Fibroblast of pulmonary artery (primary cell): ENCODE data around the gene CACNB2.
A peak's percentile ranks its signal among the peaks of the same experiment; 100 is the strongest.

Experiments
- DNase-seq: peaks from one replicate; pipeline ENCODE4 v3.0.0-alpha.2; 2010; ENCODE audit warnings: low read depth
- H3K4me3 ChIP-seq: replicated peaks from 2 replicates; pipeline ENCODE4 v1.5.1; 2011; ENCODE audit warnings: low read depth, mild to moderate bottlenecking, control low read depth, low read length, moderate library complexity
- TF ChIP-seq, protein P1 (sequence below): IDR thresholded peaks from 2 replicates; pipeline ENCODE4 v1.5.1; 2011; ENCODE audit warnings: mild to moderate bottlenecking, control low read depth, low read length, inconsistent platforms; ENCODE audit errors: missing control alignments

Gene CACNB2

GRCh38 chr10:18340496-18341051, 200.3 kb downstream of the CACNB2 start:
- DNase-seq, result peak; percentile 15
- TF ChIP-seq, protein P1, sequence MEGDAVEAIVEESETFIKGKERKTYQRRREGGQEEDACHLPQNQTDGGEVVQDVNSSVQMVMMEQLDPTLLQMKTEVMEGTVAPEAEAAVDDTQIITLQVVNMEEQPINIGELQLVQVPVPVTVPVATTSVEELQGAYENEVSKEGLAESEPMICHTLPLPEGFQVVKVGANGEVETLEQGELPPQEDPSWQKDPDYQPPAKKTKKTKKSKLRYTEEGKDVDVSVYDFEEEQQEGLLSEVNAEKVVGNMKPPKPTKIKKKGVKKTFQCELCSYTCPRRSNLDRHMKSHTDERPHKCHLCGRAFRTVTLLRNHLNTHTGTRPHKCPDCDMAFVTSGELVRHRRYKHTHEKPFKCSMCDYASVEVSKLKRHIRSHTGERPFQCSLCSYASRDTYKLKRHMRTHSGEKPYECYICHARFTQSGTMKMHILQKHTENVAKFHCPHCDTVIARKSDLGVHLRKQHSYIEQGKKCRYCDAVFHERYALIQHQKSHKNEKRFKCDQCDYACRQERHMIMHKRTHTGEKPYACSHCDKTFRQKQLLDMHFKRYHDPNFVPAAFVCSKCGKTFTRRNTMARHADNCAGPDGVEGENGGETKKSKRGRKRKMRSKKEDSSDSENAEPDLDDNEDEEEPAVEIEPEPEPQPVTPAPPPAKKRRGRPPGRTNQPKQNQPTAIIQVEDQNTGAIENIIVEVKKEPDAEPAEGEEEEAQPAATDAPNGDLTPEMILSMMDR, result no peak
- peak overlapping the region; percentile 36 for H3K4me3 ChIP-seq

DNA sequence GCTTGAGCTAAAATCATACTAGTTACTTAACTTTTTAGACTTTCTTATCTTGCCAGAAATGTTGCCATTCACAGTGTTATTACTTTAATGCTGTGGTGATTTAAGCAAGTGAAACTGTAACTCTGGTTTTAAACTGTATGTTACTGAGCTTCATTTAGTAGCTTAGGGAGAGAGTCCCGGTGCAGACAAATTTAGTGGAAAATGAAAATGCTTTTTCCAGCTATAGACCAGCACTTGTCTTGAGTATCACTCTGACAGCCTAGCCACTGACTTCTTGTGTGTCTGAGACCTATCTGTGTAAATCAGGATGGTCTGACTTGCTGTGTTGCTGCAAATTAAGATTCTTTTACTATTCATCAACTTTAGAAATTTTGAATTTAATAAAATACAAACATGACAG, 200.8 kb downstream of the CACNB2 start:
- peak overlapping the region; percentile 36 for H3K4me3 ChIP-seq
- TF ChIP-seq, protein P1, result no peak
- no peak for DNase-seq

DNA sequence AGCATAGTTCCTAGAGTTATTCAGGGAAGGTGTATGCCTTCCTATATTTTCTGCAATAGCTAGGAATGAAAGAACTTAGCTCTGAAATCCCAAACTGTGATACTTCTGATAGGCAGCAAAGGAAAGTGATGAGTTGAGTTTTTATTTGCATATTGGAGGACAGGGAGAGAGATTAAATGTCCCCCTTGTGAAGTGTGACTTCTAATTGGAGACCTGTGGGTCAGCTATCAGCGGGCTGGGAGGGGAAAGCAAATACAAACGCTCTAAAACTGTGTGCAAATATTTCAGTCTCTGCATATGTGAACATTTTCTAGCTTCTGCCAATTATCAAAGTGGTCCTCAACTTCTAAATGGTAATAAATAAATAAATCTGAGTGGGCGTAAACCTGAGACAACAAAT, 203.3 kb downstream of the CACNB2 start:
- DNase-seq, result no peak
- no peak overlapping the region for H3K4me3 ChIP-seq
- TF ChIP-seq, protein P1, result no peak

DNA sequence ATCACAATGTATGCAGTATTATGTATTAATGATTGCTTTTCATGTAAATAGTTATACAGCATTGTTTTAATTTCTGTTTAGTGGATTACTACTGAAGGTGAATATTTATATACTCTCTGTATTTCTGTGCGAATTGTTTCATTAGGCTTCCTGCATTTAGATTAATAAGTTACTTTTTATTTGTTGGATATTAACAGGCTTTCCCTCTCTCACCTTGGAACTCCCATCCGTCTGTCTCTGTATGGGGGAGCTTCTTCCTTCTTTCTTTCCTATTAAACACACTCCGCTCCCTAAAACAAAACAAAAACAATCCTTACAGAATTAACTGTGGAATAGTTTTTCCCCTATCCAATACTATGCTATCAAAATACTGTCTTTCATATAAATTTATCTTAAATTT, 205.1 kb downstream of the CACNB2 start:
- DNase-seq, result no peak
- H3K4me3 ChIP-seq, result no peak overlapping the region
- TF ChIP-seq, protein P1, result no peak

- no peak for DNase-seq
These were observed 210.1 kb downstream of the CACNB2 start for GRCh38 chr10:18350340-18350739.

DNA sequence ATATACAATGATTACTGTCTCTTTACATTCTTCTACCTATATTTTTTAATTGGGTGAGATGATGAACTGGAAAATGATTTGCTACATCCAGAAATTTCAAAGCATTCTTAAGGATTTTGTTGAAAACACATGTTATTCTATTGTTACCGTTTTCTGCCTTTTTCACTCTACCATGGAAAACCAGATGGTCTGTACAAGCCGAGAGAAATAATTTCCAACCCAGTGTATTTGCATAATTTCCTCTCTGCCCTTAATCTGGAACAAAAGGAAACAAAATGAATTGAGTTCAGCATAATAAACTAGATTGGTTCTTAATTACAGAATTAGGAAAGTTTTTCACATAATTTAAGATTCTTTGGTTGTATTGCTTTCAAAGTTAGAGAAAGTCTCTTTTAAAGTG, 211.2 kb downstream of the CACNB2 start:
- no peak overlapping the region for H3K4me3 ChIP-seq
- DNase-seq, result no peak
- TF ChIP-seq, protein P1, result no peak

More at GRCh38 chr10:18350340-18350739, 210.1 kb downstream of the CACNB2 start:
- TF ChIP-seq, protein P1, result no peak
- no peak overlapping the region for H3K4me3 ChIP-seq

- no peak for DNase-seq
- H3K4me3 ChIP-seq, result no peak overlapping the region
- TF ChIP-seq, protein P1, result no peak
These were observed 212.0 kb downstream of the CACNB2 start for GRCh38 chr10:18352175-18352574.
